GM18951 (cell line): Measurements from ENCODE around the gene PITPNB.

ENCODE experiments used
- POLR2A ChIP-seq: IDR thresholded peaks from 4 replicates; pipeline ENCODE4 v1.6.1; 2011; ENCODE audit warnings: mild to moderate bottlenecking; ENCODE audit not compliant: insufficient read length, insufficient read depth; ENCODE audit errors: extremely low read depth
- in situ Hi-C: fragments of 300-500 bp; cut with MboI; formaldehyde crosslinking; loops from one replicate; pipeline ENCODE4 v1.12.0; 2022; ENCODE audit warnings: low sequenced_read_pairs, mixed read lengths, inconsistent platforms; ENCODE audit not compliant: unreplicated experiment

The PITPNB gene

DNA sequence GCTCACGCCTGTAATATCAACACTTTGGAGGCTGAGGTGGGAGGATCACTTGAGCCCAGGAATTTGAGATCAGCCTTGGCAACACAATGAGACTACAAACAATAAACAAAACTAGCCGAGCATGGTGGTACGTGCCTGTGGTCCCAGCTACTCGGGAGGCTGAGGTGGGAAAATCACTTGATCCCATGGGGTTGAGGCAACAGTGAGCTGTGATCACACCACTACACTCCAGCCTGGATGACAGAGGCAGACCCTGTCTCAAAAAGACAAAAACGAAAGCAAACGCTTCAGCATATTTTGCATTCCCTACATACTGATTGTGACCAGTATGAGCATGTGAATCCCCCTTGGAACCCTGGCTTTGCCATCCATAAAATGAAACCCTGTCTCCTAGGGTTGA, 83.6 kb downstream of the PITPNB start:
- in situ Hi-C loops = no loop called here
- no peak for TF ChIP-seq POLR2A

DNA sequence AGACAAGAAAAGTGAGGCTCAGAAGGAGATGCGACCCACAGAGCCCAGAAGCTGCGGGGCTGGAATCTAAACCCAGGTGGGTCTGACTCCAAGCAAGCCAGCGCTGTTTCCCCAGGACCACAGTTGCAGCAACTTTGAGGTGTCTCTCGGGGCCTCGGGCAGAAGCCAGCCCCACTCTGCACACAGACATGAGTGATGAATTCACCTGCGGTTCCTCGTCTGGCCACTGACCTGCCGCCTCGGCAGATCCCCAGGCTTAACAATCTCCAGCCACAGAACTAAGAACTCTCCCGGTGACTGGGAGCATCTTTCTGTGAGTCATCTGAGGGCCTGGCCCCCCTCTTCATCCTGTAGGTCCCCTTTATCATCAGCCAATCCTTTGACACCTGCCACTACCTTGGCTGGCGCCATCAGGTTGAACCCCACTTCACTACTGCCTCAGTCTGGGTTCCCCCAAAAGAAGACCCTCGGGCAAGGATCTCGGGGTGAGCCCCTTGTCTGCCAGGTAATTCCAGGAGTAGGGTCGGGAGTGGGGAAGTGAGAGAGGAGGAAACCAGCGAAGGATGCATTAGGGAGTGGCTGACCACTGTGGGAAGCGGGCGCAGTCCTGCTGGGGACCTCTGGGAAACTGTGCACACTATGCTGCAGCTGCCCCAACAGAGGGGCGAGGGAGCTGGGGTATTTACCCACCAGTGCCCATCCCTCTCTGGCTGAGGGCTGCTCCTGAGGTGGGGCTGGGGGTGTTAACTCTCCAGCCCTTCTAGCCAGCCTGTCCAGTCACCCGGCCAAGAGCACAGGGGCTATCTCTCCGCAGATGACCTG, 84.5 kb downstream of the PITPNB start:
- in situ Hi-C loops = no loop called here
- TF ChIP-seq POLR2A = no peak

DNA sequence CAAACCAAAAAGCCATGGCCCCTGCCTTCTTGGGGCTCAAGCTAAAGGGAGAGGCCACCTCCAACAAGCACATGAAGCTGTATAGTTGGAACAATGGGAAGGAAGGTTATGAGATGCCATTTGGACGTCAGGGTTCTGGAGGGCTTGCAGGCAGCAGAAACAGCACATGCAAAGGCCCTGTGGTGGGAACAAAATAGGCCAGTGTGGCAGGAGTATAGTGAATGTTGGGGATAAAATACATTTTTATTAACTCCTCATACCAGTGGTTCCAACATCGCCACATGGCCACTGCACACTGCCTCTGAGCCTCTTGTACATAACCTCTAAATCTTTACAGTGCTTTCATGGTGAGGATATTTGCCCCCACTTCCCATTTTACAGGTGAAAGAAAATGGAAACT, 85.3 kb downstream of the PITPNB start:
- TF ChIP-seq POLR2A = no peak
- in situ Hi-C loops = no loop called here

DNA sequence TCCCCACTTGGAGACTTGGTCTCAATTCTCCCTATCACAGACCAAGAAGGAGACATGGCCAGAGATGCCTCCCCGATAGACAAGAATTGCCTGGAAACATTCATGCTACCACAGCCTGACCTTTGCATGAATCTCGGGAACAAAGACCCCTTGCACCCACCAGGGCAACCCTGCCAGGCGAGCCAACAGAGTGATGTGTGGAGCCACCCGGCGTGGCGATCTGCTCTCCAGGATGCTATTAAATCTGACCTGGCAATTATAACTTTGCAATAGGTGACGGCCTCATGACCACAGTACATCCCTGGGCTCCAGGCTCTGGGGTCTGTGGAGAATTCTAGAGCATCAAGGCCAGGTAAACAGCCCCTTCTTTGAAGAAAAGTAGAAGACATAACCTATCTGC, 86.5 kb downstream of the PITPNB start:
- in situ Hi-C loops = no loop called here

GRCh38 chr22:27829620-27830019, 89.4 kb downstream of the PITPNB start:
- no peak for TF ChIP-seq POLR2A
- in situ Hi-C loops = no loop called here

More for the DNA sequence above, 86.5 kb downstream of the PITPNB start:
- TF ChIP-seq POLR2A = no peak

DNA sequence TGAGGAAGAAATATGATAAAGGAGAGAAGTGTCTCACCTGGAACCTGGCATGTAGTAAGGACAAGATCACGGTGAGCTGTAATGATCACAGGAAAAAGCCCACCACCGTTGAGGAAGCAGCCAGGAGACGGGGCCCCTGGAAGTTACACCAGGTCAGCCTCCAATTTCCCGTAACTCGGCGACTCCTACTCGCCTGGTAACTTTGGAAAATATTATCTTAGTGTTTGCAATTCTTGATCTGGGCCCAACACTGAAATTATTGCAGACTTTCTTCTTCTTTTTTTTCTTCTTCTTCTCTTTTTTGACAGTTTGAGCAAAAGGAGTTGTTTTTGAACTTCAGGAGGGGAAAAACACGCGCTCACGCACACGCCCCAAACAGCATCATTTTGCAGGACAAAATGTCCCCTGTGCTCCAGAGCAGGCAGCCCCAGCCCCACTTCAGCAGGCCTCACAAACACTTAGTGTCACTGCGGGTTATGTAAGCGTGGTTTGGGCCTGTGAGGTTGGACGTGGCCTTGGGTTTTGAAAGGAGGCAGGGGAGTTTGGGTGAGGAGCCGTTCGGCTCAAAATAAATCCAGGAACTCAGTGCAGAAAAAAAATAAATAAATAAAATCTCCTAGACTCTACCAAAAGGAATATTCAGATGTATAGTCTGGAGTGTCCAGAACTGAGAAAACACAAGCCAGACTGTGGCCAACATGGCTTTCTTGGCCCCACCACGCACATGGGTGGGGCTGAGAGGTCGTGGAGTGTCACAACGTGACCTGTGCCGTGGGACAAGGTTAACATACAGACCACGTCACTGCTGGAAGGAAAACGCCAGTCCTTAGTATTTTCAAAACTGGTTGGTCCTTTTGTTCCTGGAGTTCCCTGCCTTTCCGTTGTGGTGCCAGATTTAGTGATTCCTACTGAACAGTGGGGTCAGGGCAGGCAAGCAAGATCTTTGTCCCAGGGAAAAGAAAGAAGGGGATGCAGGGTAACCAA, 91.2 kb downstream of the PITPNB start:
- no peak for TF ChIP-seq POLR2A
- in situ Hi-C loops = no loop called here

DNA sequence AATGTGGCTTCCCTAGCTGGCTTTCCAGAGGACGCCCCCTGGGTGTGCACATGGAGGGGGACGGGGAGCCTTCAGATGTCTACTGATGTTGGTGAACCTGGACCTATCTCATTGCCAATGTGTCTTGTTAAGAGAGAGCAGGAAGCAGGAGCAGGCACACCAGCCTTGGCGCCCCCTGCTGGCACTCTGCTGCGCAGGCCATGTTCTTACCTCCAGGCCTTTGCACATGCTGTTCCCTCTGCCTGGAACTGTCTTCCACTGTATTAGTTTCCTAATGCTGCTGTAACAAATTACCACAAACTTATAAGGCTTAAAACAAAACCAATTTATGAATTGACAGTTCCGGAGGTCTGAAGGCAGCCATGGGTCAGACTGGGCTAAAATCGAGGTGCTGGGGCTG, 93.9 kb downstream of the PITPNB start:
- no peak for TF ChIP-seq POLR2A
- in situ Hi-C loops = no loop called here

GRCh38 chr22:27823221-27823620, 95.8 kb downstream of the PITPNB start:
- TF ChIP-seq POLR2A = no peak
- in situ Hi-C loops = no loop called here

DNA sequence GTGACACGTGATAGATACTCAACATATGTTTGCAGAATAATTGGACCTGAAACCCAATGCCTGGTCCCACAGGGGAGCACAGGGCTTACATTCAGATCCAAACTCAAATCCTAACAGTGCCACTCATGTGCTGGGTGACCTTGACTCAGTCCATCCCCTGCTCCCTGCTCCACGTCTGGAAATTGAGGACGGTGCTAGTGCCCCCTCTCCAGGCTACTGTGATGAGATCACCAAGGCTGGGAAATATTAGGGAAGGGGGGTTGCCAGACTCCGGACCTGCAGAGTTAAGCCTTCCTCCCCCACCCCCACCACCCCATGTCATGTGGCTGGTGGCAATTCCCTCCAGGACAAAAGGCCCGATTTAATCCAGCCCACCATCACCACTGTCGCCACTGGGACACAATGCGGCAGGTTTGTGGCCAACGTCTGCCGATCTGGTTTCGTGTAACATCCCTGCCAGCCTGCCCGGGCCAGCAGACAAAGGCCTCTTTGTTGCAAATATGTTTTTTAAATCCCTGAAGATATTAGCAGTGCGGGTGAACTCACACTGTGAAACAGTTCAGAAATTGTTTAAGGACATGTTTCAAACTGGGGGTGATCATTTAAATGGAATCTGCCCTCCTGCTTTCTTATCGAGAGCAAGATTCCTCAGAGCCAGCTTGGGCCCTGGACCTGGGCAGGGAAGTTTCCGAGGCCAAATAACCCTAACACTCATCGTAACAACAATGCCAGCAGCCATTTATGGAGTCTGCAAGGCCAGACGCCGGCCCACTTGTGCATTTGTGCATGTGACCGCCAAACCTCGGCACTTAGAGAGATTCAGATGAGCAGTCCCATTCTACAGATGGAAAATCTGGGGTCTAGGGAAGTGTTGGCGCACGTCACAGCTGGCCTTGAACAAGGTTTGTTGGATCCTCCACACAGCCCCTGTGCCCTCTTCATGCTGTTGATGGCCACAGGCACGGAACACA, 97.9 kb downstream of the PITPNB start:
- in situ Hi-C loops = no loop called here
- TF ChIP-seq POLR2A = no peak

- TF ChIP-seq POLR2A = no peak
- in situ Hi-C loops = no loop called here
Measured at GRCh38 chr22:27816552-27816951, 102.5 kb downstream of the PITPNB start.

- no peak for TF ChIP-seq POLR2A
- in situ Hi-C loops = no loop called here
Measured at GRCh38 chr22:27815826-27816530, 103.1 kb downstream of the PITPNB start.

- in situ Hi-C loops = no loop called here
- TF ChIP-seq POLR2A = no peak
Measured at GRCh38 chr22:27814993-27815392, 104.1 kb downstream of the PITPNB start.
